Amniotic epithelial cell (primary cell): ENCODE results near the gene PAX5.

Experiments
- DNase-seq: peaks from one replicate; pipeline ENCODE4 v3.0.0-alpha.2; 2010; ENCODE audit warnings: low read depth

The PAX5 gene

DNA sequence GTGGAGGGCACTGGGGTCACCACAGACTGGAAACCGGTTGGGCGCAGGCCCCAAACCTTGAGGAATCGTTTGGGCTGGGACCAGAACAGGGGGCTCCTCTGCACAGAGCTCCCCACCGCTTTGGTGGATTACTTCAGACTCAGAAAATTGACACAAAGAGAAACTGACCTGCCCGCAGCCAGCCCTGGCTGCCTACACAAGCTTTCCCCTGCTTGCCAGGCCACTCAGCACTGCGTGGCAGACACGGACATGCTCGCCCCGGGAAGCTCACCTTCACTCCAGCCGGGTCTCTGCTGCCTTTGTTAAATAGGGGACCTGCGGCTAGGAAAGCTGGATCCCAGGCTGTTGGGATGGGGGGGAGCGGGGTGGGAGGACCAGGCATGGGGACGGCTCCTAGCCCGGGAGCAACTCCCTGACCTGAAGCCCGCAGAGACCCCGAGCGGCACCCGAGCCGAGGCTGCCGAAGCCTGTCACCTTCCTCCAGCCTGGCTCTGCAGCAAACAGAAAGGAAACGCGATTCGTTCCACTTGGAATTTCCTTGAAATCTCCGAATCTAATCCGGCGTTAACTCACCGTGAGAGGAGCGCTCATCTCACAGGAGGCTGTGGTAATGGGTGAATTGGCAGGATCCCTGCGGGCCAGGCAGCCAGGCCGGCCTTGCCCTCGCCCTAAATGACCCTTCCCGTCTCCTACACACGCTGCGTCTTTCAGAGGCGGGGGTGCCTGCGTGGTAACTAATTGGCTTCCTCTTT lies 8.8 kb downstream of the PAX5 start:
- DNase-seq, result no peak

GRCh38 chr9:37017546-37017945 lies 16.5 kb downstream of the PAX5 start:
- no peak for DNase-seq

- DNase-seq, result no peak
Measured at GRCh38 chr9:37011530-37011929, 22.5 kb downstream of the PAX5 start.

GRCh38 chr9:37010976-37011375 lies 23.1 kb downstream of the PAX5 start:
- no peak for DNase-seq

GRCh38 chr9:37010180-37010579 lies 23.9 kb downstream of the PAX5 start:
- DNase-seq, result no peak

GRCh38 chr9:37007295-37007694 lies 26.8 kb downstream of the PAX5 start:
- DNase-seq, result no peak

DNA sequence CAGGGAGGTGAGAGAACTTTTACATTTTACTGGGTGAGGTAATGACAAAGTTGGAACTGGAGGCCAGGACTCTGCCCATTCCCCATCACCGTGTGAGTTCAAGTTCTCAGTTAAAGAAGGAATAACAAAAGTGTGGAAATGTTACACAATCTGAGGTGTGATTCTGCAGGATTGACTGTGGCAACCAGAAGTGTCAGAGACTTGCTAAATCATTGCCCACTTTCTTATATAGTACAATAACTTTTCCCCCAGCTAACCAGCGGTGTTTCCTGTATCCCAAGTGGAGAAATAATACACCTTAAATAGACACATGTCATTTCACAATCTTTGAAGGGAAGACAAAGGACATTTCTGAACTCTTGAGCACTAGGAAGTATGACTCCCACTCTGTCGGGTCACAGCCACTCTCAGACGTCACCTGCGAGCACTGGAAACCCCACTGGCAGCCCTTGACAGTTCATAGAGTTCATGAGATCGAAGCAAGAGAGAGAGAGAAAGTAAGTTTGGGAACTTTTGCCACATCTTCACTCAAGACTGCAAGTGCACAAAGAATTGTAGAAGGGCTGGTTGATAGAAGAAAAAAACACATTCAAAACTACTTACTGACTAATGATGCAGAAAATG lies 28.4 kb downstream of the PAX5 start:
- DNase-seq, result no peak

- DNase-seq, result no peak
Measured at GRCh38 chr9:37004424-37004935, 29.6 kb downstream of the PAX5 start.

GRCh38 chr9:37002413-37003217 lies 31.5 kb downstream of the PAX5 start:
- no peak for DNase-seq

- DNase-seq, result no peak
Measured at GRCh38 chr9:37002036-37002412, 32.0 kb downstream of the PAX5 start.

DNA sequence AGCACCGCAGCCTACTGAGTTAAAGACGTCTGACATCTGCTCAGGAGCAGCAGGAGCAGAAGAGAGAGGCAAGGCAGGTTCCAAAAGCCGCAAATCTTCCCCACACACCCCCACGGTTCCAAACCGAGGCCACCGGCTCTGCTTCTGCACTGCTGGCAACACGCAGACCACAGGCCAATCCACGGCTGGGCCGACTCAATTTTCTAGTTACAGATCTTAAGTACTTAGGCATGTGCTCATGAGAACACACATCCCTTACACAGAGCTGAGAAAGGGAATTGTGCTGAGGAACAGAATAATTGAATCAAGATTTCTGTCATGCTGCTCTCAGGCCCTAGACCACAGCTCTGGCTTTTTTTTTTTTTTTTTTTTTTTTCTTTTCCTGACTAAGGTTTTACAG lies 32.6 kb downstream of the PAX5 start:
- DNase-seq, result no peak

- no peak for DNase-seq
Measured at GRCh38 chr9:36999728-37000333, 34.2 kb downstream of the PAX5 start.

DNA sequence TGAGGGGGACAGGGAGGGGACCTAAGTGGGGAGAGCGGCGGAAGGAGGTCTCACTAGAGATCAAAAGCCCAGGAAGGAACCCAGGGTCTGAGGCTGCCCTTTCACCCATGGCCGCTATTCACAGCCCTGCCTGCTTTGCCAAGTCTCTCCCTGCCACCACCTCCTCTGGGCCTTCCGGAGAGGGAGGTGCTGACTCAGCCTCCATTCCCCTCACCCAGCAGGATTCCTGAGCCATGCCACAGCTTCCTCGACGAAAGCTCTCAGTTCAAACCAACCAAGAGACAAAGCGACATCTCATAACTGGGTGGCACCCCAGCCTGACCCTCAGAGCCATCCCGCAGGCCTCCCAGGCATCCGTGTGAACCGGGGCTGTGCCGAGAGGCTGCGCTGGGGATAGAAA lies 36.7 kb downstream of the PAX5 start:
- peak; percentile 6 for DNase-seq

DNA sequence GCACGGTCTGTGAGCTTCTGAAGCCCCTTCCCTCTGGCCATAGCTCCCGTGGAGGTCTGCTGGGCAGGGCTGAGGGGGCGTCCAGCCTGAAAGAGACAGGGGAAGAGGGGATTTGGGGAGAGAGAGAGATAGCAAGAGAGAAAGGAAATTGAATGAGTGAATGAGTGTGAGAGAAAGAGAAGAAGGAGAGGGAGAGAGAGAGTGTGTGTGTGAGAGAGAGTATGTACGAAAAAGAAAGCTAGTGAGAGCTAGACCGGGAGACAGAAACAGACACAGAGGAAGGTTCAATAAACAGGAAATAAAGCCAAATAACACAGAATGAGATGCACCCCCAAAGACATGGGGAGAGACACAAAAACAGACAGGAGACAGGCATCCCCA lies 37.4 kb downstream of the PAX5 start:
- no peak for DNase-seq

- DNase-seq, result peak; percentile 49
Measured at GRCh38 chr9:36995927-36996705, 38.0 kb downstream of the PAX5 start.

- DNase-seq, result no peak
Measured at GRCh38 chr9:36993933-36994764, 39.9 kb downstream of the PAX5 start.

- DNase-seq, result no peak
Measured at GRCh38 chr9:36992501-36993316, 41.4 kb downstream of the PAX5 start.

DNA sequence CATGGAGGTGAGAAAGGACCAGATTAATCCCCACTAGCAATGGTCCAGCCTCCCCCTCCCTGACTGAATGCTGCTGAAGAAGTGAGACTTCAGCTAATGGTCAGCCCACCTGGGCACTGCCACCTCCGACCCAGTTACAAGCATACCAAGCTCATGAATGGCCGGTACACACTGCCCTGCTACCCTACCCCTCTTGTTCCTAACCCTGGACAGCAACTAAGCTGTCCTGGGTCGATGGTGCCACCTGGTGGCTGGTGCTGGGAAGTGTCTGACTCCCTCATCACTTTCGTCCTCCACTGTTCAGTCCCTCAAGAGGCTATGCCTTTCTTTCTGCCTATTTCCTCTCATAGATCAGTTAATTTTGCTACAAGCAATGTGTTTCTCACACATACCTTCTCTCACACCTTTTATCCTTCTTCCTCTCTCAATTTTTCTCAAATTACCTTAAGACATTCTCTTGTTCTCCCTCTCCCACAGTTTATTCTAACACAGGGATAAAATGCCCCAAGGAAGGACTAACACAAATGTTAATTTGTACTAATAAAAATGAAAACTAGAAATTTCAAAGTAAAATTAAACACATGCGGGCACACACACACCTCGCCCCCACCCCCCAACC lies 42.4 kb downstream of the PAX5 start:
- DNase-seq, result peak; percentile 12

- DNase-seq, result no peak
Measured at GRCh38 chr9:36988848-36989247, 45.2 kb downstream of the PAX5 start.
